Endothelial cell of coronary artery (primary cell): ENCODE data around the gene IYD. TPM values are rescaled to one million over a fixed set of nuclear protein-coding genes. Genes with fewer than 3 reads are reported as not detected.

Experiments used
- total RNA-seq: library from RNA; depleted of rRNA; stranded (reverse); fragments of >200 nt; gene quantifications from 2 replicates; pipeline ENCODE4 v1.2.3, GENCODE V29; 2014

IYD gene, protein sequence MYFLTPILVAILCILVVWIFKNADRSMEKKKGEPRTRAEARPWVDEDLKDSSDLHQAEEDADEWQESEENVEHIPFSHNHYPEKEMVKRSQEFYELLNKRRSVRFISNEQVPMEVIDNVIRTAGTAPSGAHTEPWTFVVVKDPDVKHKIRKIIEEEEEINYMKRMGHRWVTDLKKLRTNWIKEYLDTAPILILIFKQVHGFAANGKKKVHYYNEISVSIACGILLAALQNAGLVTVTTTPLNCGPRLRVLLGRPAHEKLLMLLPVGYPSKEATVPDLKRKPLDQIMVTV
- total RNA-seq = not detected in 2 replicates

DNA sequence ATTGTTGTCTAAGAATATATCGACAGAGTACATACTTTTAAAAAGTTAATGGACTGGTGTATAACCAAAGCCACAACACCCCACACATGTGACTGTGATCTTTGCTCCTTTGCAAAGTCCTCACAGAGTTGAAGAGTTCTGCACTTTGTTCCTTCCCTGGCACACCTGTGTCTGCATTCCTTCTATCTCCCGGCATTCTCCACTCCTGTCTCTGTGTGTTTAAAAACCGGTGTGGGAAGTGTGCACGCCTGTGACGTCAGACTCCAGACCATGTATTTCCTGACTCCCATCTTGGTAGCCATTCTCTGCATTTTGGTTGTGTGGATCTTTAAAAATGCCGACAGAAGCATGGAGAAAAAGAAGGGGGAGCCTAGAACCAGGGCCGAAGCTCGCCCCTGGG lies at the start of gene IYD:
IYD (plus strand) TSS at position 251 of the 400 bp plus-strand sequence; CDS start at position 271, 20 bp downstream.

Other genes with a start within 250 kb of the IYD start
- 0.47 TPM in 1 of 2 replicates, not detected in the other for gene PPP1R14C, start 226.0 kb upstream of the IYD start, total RNA-seq
- 19.3 and 38.7 TPM in 2 replicates for gene PLEKHG1, start 230.9 kb downstream of the IYD start, total RNA-seq